ENCODE results near the gene CYSTM1. TPM values are rescaled to one million over a fixed set of nuclear protein-coding genes. Genes with fewer than 3 reads are reported as not detected.

CYSTM1 gene
- total RNA-seq, 1 donor from 2014 or later, result 8.3 TPM

DNA sequence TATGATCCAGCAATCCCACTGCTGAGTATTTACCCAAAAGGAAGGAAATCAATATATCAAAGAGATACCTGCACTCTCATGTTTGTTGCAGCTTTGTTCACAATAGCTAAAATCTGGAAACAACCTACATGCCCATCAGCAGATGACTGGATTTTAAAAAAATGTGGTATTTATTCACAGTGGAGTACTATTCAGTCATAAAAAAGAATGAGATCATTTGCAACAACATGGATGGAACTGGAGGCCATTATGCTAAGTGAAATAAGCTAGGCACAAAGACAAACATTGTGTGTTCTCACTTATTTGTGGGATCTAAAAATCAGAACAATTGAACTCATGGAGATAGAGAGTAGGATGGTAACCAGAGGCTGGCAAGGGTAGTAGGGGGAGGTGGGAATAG is 33.1 kb downstream of the CYSTM1 start:
- no peak for DNase-seq

DNA sequence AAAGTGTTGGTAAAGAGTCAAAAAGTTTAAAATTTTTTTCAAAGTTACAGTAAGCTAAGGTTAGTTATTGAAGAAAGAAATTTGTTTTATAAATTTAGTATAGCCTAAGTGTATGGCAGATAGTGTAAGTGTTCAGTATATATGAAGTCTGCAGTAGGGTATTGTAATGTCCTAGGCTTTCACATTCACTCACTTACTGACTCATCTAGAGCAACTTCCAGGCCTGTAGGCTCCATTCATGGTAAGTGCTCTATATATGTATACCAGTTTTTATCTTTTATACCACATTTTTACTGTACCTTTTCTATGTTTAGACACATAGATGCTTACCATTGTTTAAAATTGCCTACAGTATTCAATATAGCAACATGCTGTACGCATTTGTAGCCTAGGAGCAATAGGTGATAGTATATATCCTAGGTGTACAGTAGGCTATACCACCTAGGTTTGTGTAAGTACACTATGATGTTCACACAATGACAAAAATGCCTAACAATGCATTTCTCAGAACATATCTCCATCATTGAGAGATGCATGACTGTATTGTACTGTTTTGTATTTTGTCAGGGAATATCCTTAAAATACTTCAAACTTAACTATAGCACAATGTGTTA is 38.5 kb downstream of the CYSTM1 start:
- DNase-seq, result no peak

DNA sequence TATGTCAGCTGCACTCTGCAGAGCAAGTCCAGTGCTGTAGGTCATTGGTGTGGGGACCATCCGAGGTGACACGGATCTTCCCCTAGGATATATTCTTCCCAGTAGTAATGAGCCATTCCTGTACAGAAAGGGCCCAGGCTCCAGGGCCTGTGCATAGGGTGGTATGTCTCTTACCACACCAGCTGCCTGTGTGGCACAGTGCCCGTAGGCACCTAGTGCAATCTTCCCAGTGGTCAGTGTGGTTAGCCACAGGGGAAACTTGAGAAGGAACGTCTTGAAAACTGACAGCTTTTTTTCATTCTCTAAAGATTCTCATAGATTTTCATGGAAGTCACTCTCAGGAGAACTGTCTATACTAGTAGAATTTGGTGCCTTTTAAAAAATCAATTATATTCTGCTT is 39.8 kb downstream of the CYSTM1 start:
- no peak for DNase-seq

DNA sequence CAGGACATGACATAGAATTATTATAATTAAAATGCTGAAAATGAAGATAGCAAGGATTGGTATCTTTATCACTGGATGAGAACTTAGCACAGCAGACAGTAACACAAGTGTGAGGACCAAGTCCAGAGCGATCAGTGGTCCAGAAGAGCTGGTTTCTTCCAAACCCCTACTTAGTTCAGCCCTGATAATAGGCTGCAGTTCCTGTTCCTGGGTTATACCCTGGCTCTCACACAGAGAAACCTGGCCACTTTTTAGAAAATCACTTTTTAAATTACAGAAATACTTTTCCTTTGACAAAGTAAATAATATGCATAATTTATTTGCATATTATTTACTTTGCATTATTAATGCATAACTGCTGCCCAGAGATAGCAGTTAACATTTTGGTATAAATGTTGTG is 40.3 kb downstream of the CYSTM1 start:
- no peak for DNase-seq

DNA sequence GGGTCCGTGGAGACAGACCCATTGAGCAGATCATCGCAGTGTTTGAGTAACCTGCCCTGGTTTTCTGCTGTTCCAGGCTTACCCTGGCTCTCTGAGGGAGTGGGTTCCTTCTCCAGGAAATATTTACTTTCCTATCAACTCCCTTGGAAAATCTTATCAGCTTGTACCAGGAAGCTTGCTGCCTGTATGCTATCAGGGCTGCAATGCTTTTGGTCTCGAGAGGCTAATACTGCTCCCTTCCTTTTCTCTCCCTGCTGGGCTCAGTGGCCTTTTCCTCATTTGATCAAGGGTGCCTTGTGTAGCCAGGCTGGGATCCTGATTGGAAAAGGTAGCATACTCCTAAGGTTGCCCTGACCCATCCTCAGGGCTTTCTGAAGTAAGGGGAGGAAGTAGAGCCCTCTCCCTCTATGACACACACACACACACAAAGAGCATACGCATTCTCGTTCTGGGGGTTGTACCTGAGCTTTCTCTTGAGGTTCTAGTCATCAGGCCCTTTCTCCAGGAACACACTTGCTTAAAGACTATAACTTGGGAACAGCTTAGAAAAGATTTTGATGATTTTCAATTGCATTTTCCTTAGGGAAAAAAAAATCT is 41.6 kb downstream of the CYSTM1 start:
- no peak for DNase-seq

DNA sequence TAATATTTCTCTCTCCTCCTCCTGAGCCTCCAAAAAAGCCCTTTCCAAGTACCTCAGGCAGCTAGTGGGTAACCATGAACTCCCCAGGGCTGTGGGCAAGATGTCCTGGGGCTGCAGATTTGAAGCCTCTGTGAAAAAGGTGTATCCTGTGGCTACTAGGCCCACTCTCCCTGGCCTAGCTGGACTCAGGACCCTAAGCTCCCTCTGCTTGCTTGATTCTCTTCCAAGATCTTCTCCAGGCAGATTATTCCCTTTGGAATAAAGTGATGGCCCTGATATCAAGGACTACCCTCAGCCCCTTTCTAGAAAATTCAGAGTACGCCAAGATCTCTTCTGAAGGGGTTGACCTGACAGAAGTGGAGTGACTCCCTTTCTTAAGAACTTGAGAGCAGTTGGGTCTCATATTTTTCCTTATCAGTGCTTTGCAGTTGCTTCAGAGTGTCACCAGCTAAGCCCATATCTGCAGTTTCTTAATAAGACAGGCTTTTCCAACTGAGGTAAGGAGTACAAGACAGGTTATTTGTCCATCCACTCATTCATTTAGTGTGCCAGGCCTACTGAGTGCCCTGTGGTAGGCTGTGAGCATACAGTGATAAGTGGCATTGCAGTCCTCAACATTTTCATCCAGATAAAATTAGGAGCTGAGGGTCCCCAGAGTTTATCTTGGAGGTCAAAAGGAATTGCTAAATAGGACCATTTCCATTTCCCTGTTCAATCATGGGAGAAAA is 42.5 kb downstream of the CYSTM1 start:
- no peak for DNase-seq

DNA sequence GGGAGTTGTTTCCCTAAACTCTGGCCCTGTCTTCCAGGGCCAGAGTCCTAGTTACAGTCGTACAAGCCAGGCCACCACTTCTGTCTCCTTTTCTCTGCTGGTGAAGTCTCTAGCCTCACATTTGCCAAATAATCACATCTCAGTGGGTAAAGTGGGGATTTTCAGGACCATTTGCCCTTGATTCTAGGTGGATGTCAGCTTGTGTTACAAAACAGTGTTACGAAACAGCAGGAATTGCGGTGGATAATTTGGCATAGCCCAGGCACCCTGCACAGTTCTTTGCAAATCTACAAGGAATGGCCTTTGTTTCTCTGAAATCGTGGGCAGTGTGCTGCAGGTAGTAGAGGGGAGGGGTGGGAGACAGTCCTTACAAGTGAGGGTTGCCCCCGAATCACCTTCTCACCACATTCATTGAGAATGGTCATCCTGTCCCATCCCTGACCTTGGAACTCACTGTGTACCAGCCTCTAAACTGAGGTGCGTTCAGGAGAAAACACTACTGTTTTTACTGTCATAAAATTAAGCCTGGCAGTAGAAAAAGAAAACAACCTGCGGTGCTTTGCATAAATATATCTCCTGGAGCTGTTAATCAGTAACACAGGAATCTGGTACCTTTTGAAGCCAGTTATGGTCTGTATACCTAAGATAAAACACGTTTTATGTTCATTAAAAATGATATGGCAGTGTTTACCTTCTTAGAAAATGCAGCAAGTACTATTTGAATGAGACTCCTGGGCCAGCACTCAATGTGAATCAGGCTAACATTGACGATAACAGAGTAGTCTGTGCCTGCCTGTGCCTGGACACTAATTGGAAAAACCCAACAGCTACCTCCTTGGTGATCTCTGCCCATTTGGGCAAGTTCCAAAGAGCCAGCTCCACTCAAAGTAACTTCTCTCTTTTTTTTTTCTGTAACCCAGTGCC is 44.3 kb downstream of the CYSTM1 start:
- DNase-seq, result no peak

DNA sequence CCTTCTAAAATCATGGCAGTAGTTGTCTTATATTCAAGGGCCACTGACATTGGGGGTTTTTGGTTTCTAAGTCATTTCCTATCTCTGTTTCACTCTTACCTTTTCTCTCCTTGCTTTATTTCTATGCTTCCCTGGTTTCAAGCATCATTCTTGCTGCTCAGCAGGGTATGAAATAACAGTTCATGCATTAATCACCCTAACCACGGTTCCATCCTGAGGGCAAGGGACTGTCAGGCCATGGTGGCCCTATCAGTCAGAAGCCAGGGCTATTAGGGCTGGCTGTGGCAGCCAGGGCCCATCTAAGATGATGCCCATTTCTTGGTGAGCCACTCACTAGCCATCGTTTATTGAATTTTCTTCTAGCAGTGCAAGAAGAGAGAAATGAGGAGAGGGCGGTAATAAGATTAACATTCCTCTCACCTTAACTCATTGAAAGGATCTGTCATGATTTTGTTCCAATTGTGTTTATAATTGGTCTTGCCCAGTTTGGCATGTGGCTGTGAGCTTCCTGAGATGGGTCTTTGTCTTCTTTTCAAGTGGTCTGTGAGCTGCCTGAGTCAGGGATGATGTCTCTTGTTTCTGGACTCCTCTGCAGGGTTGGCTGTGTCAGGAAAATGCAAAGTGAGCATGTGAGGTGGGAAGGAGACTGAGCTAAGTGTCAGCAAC is 45.2 kb downstream of the CYSTM1 start:
- DNase-seq, result no peak

DNA sequence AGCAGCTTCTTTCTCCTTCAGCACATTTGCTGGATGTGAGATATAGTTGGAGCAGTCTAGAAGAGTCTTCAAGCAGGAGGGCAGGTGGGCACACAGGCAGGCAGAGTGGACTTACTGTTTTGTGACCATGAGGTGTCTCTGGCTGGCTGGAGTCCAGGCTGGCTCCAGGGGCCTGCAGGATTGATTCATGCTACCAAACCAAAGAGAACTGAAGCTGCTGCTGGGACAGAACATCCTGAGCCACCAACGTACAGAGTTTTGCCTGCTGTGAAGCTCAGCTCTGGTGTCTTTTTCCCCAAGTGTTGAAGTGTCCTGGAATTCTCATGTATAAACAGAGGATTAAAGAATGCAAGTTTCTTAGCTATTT is 45.7 kb downstream of the CYSTM1 start:
- DNase-seq, result no peak

DNA sequence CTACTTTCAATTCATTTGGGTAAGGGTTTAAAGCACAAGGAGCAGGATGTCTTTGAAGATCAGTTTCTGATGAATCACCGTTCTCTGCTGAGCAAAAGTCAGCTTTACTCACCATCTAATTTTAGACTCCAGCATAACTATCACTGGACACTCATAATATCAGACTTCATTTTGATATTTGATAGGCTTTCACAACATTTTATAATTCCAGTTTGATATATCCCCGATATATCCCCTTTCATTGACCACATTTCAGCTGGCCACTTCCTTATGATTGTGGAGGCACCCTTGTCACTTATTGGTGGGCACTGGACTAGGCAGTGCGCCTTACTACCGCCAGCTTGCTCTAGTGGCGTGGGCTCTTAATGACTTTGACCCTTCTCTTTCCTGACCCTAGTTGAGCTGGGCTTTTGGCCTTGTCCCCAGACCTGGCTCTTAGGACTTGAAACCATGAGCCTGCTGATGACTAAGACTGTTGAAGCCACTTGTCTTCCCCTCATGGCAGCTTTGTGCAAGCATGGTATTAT is 46.8 kb downstream of the CYSTM1 start:
- DNase-seq, result no peak

DNA sequence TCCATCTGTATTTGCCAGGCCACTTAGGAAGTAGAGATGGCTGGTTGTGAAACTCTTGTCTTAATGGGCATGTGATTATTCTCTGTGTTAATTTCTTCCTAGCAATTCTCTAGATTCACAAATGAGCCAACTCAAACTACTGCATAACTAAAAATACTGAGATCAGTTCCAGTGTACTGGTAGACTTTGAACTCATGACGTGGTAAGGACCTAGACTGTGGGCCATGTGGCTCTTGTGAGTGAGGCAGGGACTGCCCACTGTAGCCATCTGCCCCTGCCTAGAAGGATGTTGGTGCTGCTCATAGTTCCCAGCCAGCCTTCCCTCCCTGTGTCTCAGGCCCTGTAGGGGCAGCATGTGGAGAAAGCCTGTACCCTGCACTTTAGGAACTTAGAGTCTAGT is 47.4 kb downstream of the CYSTM1 start:
- DNase-seq, result no peak

DNA sequence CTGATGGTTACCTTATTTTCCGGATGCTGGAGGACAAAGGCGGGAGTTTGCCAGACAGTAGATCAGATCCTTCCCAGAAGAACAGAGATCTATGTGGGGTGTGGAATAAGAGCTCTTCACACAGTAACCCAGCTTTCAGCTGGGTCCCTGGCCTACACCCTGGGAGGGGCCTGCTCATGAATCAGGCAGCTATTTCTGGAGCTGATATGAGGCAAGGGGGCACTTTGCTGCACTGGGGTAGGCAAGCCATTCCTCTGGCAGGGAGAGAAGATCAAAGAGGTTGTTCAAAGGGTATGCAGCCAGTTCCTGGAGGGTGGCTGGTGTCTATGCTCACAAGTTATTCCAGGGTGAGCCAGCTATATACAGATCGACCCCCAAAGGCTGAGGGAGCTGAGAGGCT is 48.6 kb downstream of the CYSTM1 start:
- DNase-seq, result peak; percentile 51

DNA sequence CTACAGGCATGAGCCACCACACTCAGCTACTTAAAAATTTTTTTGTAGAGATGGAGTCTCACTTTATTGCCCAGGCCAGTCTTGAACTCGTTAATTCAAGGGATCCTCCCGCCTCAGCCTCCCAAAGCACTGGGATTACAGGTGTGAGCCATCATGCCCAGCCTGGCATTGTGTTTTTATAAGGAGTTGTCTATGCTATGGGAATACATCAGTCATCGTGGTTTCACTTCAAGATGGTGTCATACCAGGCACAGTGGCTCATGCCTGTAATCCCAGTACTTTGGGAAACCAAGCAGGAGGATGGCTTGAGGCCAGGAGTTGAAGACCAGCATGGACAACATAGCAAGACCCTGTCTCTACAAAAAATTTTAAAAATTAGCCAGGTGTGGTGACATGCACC is 49.7 kb downstream of the CYSTM1 start:
- no peak for DNase-seq

DNA sequence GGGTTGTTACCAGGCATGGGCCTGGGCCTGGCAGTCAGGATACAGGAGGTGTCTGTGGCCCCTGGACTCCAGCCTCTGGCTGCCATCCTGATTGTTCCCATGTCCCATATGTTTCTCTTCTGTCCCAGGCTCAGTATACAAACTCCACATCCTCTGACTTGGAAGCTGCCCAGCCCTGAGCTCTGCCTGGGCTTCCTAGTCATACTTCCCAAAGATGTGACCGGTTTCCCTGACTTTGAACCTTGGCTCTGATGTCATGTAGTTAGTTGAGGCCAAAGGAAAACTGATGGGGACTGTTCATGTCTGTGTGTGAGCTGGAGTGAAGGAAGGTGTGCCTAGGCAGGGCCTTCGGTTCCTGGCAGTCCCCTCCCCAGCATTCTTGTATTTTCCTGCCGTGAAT is 50.4 kb downstream of the CYSTM1 start:
- DNase-seq, result no peak

DNA sequence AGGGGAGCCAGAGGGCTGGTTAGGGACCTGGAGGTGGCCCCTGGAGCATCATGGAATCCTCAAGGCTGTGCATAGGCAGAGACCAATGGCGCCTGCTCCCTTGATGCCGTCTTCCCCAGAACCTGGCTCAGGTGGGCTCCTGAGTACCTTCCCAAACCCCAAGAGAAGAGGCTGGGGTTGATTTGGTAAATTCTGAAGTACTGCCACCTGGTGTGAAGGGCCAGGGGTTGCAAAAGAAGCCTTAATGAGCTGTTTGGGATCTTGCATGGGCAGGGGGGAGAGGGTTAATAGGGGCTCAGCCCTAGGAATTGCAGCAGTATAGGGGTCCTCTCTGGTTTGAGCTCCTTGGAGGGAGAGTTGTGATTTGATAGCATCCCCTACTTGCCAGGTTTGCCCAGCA is 52.1 kb downstream of the CYSTM1 start:
- DNase-seq, result no peak

DNA sequence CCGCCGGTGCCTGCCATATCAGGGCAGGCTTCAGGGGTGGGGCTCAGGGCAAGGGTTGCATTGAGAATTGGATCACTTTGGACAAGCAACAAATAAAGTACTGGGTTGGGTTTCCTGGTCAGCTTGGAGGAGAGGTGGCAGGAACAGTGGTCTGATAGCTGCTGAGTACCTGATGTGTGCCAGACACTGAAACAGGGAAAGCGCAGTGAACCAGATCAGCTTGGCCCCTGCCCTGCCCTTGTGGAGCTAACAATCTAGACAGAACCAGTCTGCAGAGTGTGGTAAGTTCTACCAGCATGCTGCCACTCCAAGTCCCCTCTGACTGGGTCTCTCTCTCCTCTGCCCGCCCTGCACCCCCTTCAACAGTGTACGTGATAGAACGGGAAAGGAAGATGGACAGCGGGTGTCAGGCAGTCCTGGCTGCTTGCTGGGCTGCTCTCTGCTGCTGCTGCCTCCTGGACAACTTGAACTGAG is 53.4 kb downstream of the CYSTM1 start:
- DNase-seq, result no peak

DNA sequence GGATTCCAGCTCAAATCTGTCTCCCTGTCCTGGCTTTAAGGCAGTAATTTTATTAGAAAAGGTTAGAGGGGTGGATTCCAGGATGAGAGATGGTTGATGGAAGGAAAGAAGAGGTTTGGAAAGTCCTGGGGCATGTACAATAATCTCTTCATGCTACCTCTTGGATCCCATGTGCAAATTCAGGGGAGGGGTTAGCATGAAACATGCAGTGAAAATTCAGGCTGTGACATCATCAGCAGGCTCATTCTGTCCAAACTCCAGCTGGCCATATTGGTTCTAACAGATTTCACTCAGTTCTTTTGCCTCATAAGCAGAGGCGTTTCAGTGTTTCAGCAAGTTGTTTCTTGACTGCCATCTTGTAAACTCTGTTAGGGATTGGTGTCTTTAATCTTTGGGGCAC is 55.4 kb downstream of the CYSTM1 start:
- no peak for DNase-seq

DNA sequence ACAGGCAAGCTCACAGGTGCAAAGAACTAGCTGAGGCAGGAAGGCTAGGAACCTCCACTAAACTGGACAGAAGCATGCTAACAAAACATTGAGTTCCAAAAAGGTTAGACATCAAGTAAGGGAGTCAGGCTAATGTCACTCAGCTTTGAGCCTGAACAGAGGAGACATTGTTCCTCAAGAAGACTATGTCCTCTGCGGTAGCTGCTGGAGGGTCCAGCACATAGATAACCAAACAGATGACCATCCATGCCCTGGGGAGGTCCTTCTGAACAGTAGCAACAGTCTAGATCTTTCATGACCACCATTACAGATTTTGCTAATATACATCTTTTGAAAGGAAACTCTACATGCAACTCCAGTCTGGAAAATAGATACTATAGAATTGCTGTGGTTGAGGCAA is 57.7 kb downstream of the CYSTM1 start:
- DNase-seq, result no peak

DNA sequence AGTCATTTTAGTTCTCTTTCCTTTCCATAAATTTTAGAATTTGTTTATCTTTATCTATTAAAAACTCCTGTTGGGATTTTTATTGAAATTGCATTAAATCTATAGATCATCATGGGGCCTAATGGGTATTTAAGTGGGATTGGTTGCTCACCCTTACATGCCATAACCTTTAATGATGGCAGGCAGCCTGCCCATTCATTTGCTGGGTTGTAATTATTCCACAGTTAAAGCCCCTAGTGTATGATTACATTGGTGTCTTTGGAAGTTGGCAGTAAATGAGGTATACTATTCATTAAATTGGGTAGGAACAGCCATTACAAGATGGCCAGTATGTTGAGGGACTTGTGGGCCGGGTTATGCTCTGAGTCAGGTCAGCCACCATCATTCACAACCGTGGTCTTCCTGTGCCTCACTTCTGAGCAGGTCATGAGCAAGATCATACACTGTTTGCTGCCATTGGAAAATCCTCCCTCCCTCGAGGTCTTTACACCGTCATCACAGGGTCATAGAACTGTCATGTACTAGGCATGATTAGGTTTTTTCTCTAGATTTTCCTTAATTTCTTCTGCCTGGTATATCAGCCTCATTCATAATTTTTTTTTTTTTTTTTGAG is 59.5 kb downstream of the CYSTM1 start:
- no peak for DNase-seq

DNA sequence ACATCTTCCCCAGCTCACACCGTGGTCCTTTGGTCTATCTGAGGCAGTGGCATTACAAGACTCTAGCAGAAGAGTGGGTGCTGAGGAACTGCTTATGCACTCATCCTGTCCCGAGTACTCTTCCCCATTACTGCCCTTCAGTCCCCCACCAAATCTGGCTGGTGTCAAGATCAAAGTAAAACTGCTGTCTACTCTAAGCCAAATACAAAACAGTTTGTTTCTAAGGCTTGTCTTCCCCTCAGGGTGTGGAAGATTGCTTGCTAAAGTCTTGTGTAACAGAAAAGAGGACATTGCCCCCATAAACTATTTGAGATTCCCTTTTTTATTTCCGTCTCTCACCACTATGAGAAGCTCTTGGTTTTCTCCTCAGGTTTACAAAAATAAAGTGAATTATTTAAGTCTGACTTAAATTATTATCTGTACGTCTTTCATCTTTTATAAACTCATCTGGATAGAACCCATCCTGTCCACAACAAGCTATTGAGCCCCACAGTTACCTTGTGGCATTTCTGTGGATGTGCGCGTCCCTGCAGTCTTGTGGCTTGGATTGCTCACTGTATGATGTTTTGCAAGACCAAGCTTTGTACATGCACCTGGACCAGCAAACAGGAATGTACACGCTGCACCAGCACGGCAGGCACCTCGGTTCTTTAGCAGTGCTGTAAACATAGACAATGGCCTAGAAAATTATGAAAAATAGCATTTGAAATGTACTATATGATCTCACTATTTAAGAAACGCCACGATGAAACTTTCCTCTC is 61.0 kb downstream of the CYSTM1 start:
- no peak for DNase-seq
